ENCODE data around the gene SUPT7L. TPM values are rescaled to one million over a fixed set of nuclear protein-coding genes. Genes with fewer than 3 reads are reported as not detected.
"Not testable (repeated sequence)": the region's sequence is repeated elsewhere in the genome, so short reads cannot be mapped to it uniquely, and the experiment has no call there.

SUPT7L gene
- total and polyA plus RNA-seq, 10 donors = 22.9 to 42.1 (median 30.9) TPM

- peaks cover 4 to 98% (median 53%) of the 10 kb centered on the region in 6 donors for H3K36me3 ChIP-seq
- no peaks in the 10 kb centered on the region for H3K9me3 ChIP-seq
- no peak overlapping the region for H3K4me3 ChIP-seq
- intact Hi-C loops (cut with DNase I; ENCODE audit: low total_unique reads) = no loop called here
- H3K27ac ChIP-seq = no peak overlapping the region
- no peaks in the 10 kb centered on the region for H3K27me3 ChIP-seq (replicated peaks in 1 of 7)
- no peak for DNase-seq
- no peak for TF ChIP-seq POLR2AphosphoS5 (IDR thresholded peaks at IDR 0.05)
- no peak for TF ChIP-seq CTCF (IDR thresholded peaks at IDR 0.05 in 8 of 11, conservative IDR thresholded peaks at IDR 0.05 in 3 of 11)
- no peak for TF ChIP-seq POLR2A (IDR thresholded peaks at IDR 0.05)
- 76 to 93% (median 90%) methylated on average over 2 of the region's 2 CpGs for WGBS, 5 donors
- H3K4me1 ChIP-seq = peaks cover 0 to 16% (median 0%) of the 10 kb centered on the region in 6 donors
These were observed 26.0 kb upstream of the SUPT7L start for GRCh38 chr2:27689424-27689823.

- no peak overlapping the region for H3K27ac ChIP-seq
- WGBS, 5 donors = 92 to 100% (median 100%) methylated on average over 1 of the region's 1 CpG
- intact Hi-C loops (cut with DNase I; ENCODE audit: low total_unique reads) = no loop called here
- H3K9me3 ChIP-seq = no peaks in the 10 kb centered on the region
- TF ChIP-seq POLR2AphosphoS5 (IDR thresholded peaks at IDR 0.05) = no peak
- TF ChIP-seq POLR2A (IDR thresholded peaks at IDR 0.05) = no peak
- TF ChIP-seq CTCF (IDR thresholded peaks at IDR 0.05 in 8 of 11, conservative IDR thresholded peaks at IDR 0.05 in 3 of 11) = no peak
- H3K4me1 ChIP-seq = peaks cover 0 to 34% (median 6%) of the 10 kb centered on the region in 6 donors
- peaks cover 4 to 96% (median 53%) of the 10 kb centered on the region in 6 donors for H3K36me3 ChIP-seq
- H3K27me3 ChIP-seq (replicated peaks in 1 of 7) = no peaks in the 10 kb centered on the region
- H3K4me3 ChIP-seq = no peak overlapping the region
- no peak for DNase-seq
These were observed 23.8 kb upstream of the SUPT7L start for GRCh38 chr2:27687232-27687631.

- no peaks in the 10 kb centered on the region for H3K9me3 ChIP-seq
- no peaks in the 10 kb centered on the region for H3K27me3 ChIP-seq (replicated peaks in 1 of 7)
- H3K4me3 ChIP-seq = no peak overlapping the region
- TF ChIP-seq POLR2AphosphoS5 (IDR thresholded peaks at IDR 0.05) (no peak), POLR2A (IDR thresholded peaks at IDR 0.05) (no peak), CTCF (IDR thresholded peaks at IDR 0.05 in 8 of 11, conservative IDR thresholded peaks at IDR 0.05 in 3 of 11) (no peak)
- WGBS, 5 donors = 97 to 100% (median 98%) methylated on average over 3 of the region's 3 CpGs
- peaks cover 4 to 98% (median 56%) of the 10 kb centered on the region in 6 donors for H3K36me3 ChIP-seq
- H3K4me1 ChIP-seq = peaks cover 0 to 34% (median 6%) of the 10 kb centered on the region in 6 donors
- intact Hi-C loops (cut with DNase I; ENCODE audit: low total_unique reads) = no loop called here
- H3K27ac ChIP-seq = peak overlapping the region in 5 of 8 donors; percentile 22 to 69 (median 41)
- DNase-seq = no peak
These were observed 22.2 kb upstream of the SUPT7L start for GRCh38 chr2:27685577-27685976.

- Histone ChIP-seq H3K27ac (peak overlapping the region in 5 of 8 donors; percentile 25 to 69 (median 41)), H3K4me1 (peaks cover 0 to 34% (median 6%) of the 10 kb centered on the region in 6 donors), H3K36me3 (peaks cover 4 to 98% (median 57%) of the 10 kb centered on the region in 6 donors)
- 64 to 88% (median 65%) methylated on average over 1 of the region's 1 CpG for WGBS, 5 donors
- H3K9me3 ChIP-seq; H3K4me3 ChIP-seq; intact Hi-C loops (cut with DNase I; ENCODE audit: low total_unique reads); H3K27me3 ChIP-seq (replicated peaks in 1 of 7); DNase-seq: not testable (repeated sequence)
These were observed 21.6 kb upstream of the SUPT7L start for GRCh38 chr2:27685006-27685405.

Data from spleen (tissue), 11 donors.